Measurements from ENCODE around the gene EIF4G1. TPM values are rescaled to one million over a fixed set of nuclear protein-coding genes. Genes with fewer than 3 reads are reported as not detected.

Gene EIF4G1
- total and polyA plus RNA-seq, 2 of the 8 experiments (the other 6 are each of a cell fraction or from before 2014, with no cell fraction given) = 318 to 473 TPM

DNA sequence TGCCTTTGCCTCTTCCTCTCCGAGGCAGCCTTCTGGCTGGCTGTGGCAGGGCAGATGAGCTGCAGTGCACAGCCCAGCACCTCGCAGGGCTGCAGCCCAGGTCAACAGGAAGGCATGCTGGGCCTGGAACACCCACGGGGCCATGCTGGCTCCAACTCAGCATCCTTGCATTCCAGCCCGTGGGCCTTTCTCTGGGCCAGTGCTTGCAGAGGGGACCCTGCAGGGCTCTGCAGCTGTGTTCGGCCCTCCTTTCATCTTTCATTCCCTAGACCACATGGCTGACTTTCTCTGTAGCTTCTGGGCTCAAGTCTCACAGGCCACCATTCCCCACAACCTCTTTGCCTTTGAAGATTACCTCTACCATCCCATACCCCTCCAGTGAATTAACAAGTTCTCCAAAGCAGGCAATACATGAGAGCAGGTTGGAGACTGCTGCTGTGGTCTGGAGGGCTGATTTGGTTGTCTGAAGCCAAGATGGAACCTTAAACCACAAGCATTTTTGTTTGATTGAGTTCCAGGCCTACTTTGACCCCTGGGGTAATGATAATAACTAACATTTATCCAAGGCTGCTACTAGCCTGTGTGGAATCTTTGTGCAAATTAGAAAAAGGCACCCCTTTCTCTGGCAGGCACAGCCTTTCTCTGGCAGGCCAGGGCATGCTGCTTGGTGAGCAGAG lies 28.9 kb downstream of the EIF4G1 start:
- no peak overlapping the region for H3K56ac ChIP-seq (replicated peaks; ENCODE audit: insufficient read length, low read depth, low read length)
- H2AK5ac ChIP-seq (ENCODE audit: low read depth, low read length) = no peak overlapping the region
- no peak overlapping the region for H3K27ac ChIP-seq (ENCODE audit: low read depth, low read length)
- DNase-seq (ENCODE audit: low read depth in 1 of 2, low spot score in 2 of 2) (no peak), FAIRE-seq (no peak)
- no peaks in the 10 kb centered on the region; the same call in 1 of the 2 replicates for H3K79me1 ChIP-seq (ENCODE audit: low read depth, low read length)
- WGBS, 2 experiments (ENCODE audit: extremely low coverage in 1 of 2, insufficient coverage in 1 of 2, insufficient read length in 1 of 2, insufficient replicate concordance in 2 of 2, low coverage in 1 of 2, low lambda C conversion rate in 2 of 2, missing lambda C conversion rate in 1 of 2) = 74% methylated on average over 4 of the region's 5 CpGs; no CpG with 5 or more reads in 1 of the 2 experiments
- peaks cover 5 to 19% (median 11%) of the 10 kb centered on the region in 4 experiments for H3K4me1 ChIP-seq (replicated peaks in 1 of 4; ENCODE audit: control insufficient read depth in 3 of 4, insufficient read depth in 4 of 4, low read length in 3 of 4)
- no peak overlapping the region for H2BK15ac ChIP-seq (ENCODE audit: low read length)
- no peak overlapping the region for H2AFZ ChIP-seq (ENCODE audit: low read length)
- H3K14ac ChIP-seq (ENCODE audit: insufficient read length) = no peak overlapping the region
- no peaks in the 10 kb centered on the region for H3K9me3 ChIP-seq (ENCODE audit: insufficient read depth in 2 of 2, low read depth in 1 of 2, low read length in 1 of 2)
- H2BK20ac ChIP-seq (ENCODE audit: low read length) = no peak overlapping the region
- peaks cover 11 to 25% of the 10 kb centered on the region in 2 experiments for H4K20me1 ChIP-seq (replicated peaks in 1 of 2; ENCODE audit: control insufficient read depth in 1 of 2, insufficient read depth in 2 of 2, low read length in 2 of 2)
- no peak overlapping the region for H2BK12ac ChIP-seq (ENCODE audit: low read depth, low read length)
- TF ChIP-seq SIN3A (conservative IDR thresholded peaks at IDR 0.05 in 1 of 2, IDR thresholded peaks at IDR 0.05 in 1 of 2; ENCODE audit: low read depth in 1 of 2, low read length in 2 of 2) (no peak), HDAC2 (IDR thresholded peaks at IDR 0.05; ENCODE audit: borderline replicate concordance in 1 of 2, low read depth in 2 of 2, low read length in 2 of 2) (no peak), CTCF (IDR thresholded peaks at IDR 0.05; ENCODE audit: control extremely low read depth in 1 of 3, insufficient read depth in 1 of 3, low read depth in 1 of 3, low read length in 3 of 3) (no peak), GTF2F1 (IDR thresholded peaks at IDR 0.05; ENCODE audit: borderline replicate concordance, low read depth, low read length) (no peak), SRF (IDR thresholded peaks at IDR 0.05; ENCODE audit: low read depth, low read length) (no peak), NANOG (IDR thresholded peaks at IDR 0.05; ENCODE audit: insufficient read depth, low read depth, low read length, poor library complexity, severe bottlenecking) (no peak), SUZ12 (IDR thresholded peaks at IDR 0.05; ENCODE audit: low read length) (no peak), POLR2AphosphoS5 (IDR thresholded peaks at IDR 0.05; ENCODE audit: low read depth, low read length) (no peak)
- no peak overlapping the region for H3K4me3 ChIP-seq (ENCODE audit: extremely low read depth in 1 of 4, insufficient read depth in 2 of 4, low read depth in 3 of 4, low read length in 4 of 4)
- H3K4ac ChIP-seq (replicated peaks; ENCODE audit: insufficient read length, low read depth, low read length) = no peak overlapping the region
- ChIA-PET POLR2A (ENCODE audit: partially characterized antibody) (interaction anchor here (0.6 to 1.9 kb wide), 6 partner anchors 11 to 197 kb away, joined by 3 to 6 read pairs (median 4); no protein-coding TSS in a partner anchor), CTCF (ENCODE audit: partially characterized antibody) (interaction anchor here (1.1 to 7.4 kb wide), 5 partner anchors 10 to 196 kb away, joined by 3 to 49 read pairs (median 4); no protein-coding TSS in a partner anchor)
- no peaks in the 10 kb centered on the region; a peak in 1 of 4 replicates for H3K79me2 ChIP-seq (ENCODE audit: control insufficient read depth in 1 of 2, insufficient read depth in 2 of 2, low read length in 2 of 2)
- no peak overlapping the region for H4K8ac ChIP-seq (ENCODE audit: extremely low read depth, insufficient read depth, low read length)
- no peaks in the 10 kb centered on the region for H3K27me3 ChIP-seq (replicated peaks in 1 of 4; ENCODE audit: control insufficient read depth in 3 of 4, extremely low read depth in 1 of 4, insufficient read depth in 3 of 4, low read length in 3 of 4)
- peaks cover 0 to 16% (median 1%) of the 10 kb centered on the region in 4 experiments; a peak in 6 of 8 replicates for H3K36me3 ChIP-seq (ENCODE audit: control insufficient read depth in 2 of 4, insufficient read depth in 4 of 4, low read length in 3 of 4)
- H2BK120ac ChIP-seq (replicated peaks; ENCODE audit: low read depth, low read length) = no peak overlapping the region
- no peak overlapping the region for H2BK5ac ChIP-seq (ENCODE audit: low read depth, low read length)
- no peak overlapping the region for H3K23ac ChIP-seq (ENCODE audit: insufficient read length)
- no peak overlapping the region for H4K5ac ChIP-seq (ENCODE audit: insufficient read length, low read depth, low read length)
- H3K9ac ChIP-seq (replicated peaks in 1 of 4; ENCODE audit: extremely low read depth in 1 of 4, low read depth in 3 of 4, low read length in 3 of 4) = no peak overlapping the region
- peak overlapping the region; percentile 10 for H4K91ac ChIP-seq (replicated peaks; ENCODE audit: insufficient read length, low read length)
- H3K4me2 ChIP-seq (ENCODE audit: insufficient read depth in 1 of 2, low read depth in 2 of 2, low read length in 2 of 2) = no peak overlapping the region
- peaks cover 2% of the 10 kb centered on the region; the same call in 1 of the 2 replicates for H3K23me2 ChIP-seq (ENCODE audit: low read depth, low read length)
- H3K18ac ChIP-seq (ENCODE audit: extremely low read depth, low read length) = no peak overlapping the region

Data from H1 (cell line).